Neuron (in vitro differentiated cells): ENCODE results near the gene DVL2.
A peak's percentile ranks its signal among the peaks of the same experiment; 100 is the strongest.

Experiments used
- H2AFZ ChIP-seq: one replicate; pipeline ENCODE4 v1.6.1; 2013; ENCODE audit warnings: low read depth, mild to moderate bottlenecking, inconsistent platforms, low read length, moderate library complexity
- H3K27me3 ChIP-seq: one replicate; pipeline ENCODE4 v1.6.1; 2013; ENCODE audit warnings: low read length; ENCODE audit not compliant: insufficient read depth
- H3K36me3 ChIP-seq: one replicate; pipeline ENCODE4 v1.6.1; 2013; ENCODE audit warnings: low read length; ENCODE audit not compliant: insufficient read depth
- H3K4me1 ChIP-seq: one replicate; pipeline ENCODE4 v1.6.1; 2013; ENCODE audit warnings: low read length; ENCODE audit not compliant: insufficient read depth
- H3K4me3 ChIP-seq: 2 replicates; pipeline ENCODE4 v1.5.1; 2013; ENCODE audit warnings: mild to moderate bottlenecking, low read length, moderate library complexity
- H3K9me3 ChIP-seq: one replicate; pipeline ENCODE4 v1.6.1; 2013; ENCODE audit warnings: low read length

DVL2 gene

DNA sequence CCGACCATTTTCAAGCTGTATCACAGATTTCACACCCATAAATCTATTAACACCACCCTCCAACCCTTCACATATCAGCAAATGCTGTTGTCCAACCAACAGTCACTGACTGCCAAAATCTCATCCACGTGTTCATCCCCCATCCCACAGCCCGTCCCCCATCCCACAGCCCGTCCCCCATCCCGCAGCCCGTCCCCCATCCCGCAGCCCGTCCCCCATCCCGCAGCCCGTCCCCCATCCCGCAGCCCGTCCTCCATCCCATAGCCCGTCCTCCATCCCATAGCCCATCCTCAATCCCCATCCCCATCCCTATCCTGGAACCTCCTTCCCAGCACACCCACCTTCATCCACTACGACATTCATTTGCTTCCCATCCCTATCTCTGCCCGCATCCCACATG, 28.8 kb downstream of the DVL2 start:
- Histone ChIP-seq H2AFZ (no peak overlapping the region), H3K36me3 (peaks cover 28% of the 10 kb centered on the region), H3K9me3 (no peaks in the 10 kb centered on the region), H3K27me3 (no peaks in the 10 kb centered on the region), H3K4me3 (peak overlapping the region; percentile 33), H3K4me1 (peaks cover 38% of the 10 kb centered on the region)

DNA sequence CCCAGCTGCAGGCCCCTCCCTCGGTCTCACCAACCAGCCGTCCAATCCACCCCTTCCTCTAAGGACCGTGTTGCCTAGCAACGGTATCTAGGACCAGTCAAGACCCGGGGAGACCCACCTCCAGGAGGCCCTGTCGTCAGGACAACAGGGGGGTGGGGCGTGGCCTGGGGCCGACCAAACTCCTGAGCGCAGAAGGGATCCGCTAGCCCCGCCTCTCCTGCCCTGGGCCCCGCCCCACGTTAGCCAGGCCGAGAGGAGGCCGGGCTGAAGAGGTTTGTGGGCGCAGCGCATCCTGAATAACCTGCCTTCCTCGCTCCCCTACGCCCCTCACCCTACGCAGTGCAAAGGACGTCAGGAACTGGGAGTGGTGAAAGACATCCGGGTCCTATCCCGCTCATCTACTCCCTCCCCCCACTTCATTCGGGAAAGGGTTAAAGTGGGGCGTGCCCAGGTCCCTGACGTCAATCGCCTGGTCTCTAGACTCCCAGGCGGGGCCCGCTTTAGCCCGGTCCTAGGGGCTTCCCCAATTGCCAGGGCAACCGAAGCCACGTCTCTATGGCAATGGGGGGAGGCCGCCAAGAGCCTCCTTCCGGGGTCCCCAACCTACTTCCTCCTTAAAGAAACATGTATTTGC, 29.4 kb downstream of the DVL2 start:
- Histone ChIP-seq H3K9me3 (no peaks in the 10 kb centered on the region), H3K27me3 (no peaks in the 10 kb centered on the region), H3K36me3 (peaks cover 28% of the 10 kb centered on the region), H3K4me3 (peak overlapping the region; percentile 33), H2AFZ (no peak overlapping the region), H3K4me1 (peaks cover 38% of the 10 kb centered on the region)

DNA sequence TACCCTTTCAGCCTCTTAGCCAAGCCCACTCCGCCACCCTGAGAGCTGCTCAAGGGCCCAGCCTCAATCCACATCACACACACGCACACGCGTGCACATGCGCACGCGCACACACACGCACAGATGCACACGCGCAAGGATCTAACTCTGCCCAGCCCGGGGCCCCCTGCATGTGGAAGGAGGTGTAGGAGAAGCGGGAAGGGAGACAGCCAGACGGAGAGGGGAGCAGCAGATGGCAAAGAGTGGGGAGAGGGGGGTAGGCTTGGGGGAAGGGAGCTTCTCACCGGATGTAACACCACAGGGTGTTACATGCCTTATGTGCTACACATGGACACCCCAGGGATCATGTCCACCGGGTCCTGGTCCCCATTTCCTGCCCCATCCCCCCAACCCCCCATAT, 30.0 kb downstream of the DVL2 start:
- Histone ChIP-seq H3K36me3 (peaks cover 28% of the 10 kb centered on the region), H3K4me3 (peak overlapping the region; percentile 33), H3K9me3 (no peaks in the 10 kb centered on the region), H3K27me3 (no peaks in the 10 kb centered on the region), H2AFZ (no peak overlapping the region), H3K4me1 (peaks cover 38% of the 10 kb centered on the region)

DNA sequence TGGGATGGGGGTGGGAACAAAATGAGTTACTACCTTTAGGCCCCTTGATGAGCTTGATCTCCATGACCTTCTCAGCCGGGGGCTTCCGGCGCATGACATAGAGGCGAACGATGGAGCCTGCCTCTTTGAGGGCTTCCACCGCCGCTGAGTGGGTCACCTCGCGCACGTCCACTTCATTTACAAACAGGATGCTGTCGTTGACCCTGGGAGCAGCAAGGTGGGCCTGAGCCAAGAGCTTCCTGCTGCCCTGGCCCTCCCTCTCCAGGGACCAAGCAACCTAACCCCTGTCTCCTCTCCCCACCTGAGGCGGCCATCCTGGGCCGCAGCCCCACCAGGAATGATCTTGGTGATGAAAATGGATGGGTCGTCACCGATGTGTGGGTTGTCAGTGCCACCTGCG, 30.9 kb downstream of the DVL2 start:
- Histone ChIP-seq H2AFZ (no peak overlapping the region), H3K4me1 (peaks cover 32% of the 10 kb centered on the region), H3K9me3 (no peaks in the 10 kb centered on the region), H3K4me3 (no peak overlapping the region), H3K36me3 (peaks cover 28% of the 10 kb centered on the region), H3K27me3 (no peaks in the 10 kb centered on the region)

DNA sequence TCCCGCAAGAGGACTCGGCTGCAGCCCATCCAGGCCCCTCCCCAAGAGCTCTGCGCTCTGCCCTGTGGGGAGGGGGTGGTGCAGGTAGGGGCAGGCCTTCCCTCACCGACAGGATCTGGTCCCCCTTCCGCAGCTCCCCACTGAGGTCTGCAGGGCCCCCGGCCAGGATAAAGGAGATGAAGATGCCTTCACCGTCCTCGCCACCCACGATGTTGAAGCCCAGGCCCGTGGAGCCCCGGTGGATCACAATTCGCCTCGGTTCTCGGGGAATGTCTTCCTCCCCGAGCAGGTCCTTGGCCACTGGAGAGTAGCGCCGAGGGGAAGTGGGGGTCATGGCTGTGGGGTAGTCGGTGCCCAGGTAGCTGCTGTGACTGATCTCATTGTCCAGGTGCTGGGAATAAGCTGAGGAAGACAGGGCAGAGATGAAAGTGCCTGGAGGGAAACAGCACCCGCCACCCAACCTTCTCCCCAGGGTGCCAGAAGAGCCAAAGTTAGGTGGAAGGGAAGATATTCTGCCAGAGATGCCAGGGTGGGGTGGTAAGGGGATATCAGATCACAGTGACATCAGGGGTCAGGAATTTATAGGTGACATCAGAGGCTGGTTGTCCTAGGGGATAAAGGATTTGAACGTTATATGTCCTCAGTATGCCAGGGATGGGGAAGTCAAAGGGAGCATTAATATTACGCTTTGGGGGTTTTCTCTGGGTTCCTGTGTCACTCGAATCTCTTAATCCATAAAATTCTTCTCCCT, 37.5 kb downstream of the DVL2 start:
- no peak overlapping the region for H2AFZ ChIP-seq
- peaks cover 62% of the 10 kb centered on the region for H3K36me3 ChIP-seq
- no peaks in the 10 kb centered on the region for H3K27me3 ChIP-seq
- H3K4me1 ChIP-seq = no peaks in the 10 kb centered on the region
- H3K4me3 ChIP-seq = no peak overlapping the region
- peaks cover 2% of the 10 kb centered on the region for H3K9me3 ChIP-seq

DNA sequence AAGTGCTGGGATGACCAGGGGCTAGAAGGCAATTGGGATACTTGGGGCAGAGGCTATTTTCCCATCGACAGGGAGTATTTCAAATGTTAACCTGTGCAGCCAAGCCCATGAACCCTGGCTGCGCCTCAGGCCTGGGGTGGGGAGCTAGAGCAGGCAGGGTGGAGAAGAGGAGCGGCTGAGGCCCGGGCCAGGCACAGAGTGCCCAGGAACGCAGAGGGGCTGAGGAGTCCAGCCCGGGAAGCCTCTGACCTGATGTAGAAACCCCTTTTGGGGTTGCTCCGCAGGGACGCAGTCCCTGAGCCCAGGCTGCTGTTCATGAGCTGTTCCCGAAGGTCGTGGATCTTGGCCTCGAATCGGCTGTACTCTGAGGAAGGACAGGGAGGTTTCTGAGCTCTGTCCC, 38.3 kb downstream of the DVL2 start:
- peaks cover 62% of the 10 kb centered on the region for H3K36me3 ChIP-seq
- peaks cover 2% of the 10 kb centered on the region for H3K9me3 ChIP-seq
- no peak overlapping the region for H3K4me3 ChIP-seq
- H3K4me1 ChIP-seq = peaks cover 3% of the 10 kb centered on the region
- H3K27me3 ChIP-seq = no peaks in the 10 kb centered on the region
- no peak overlapping the region for H2AFZ ChIP-seq

DNA sequence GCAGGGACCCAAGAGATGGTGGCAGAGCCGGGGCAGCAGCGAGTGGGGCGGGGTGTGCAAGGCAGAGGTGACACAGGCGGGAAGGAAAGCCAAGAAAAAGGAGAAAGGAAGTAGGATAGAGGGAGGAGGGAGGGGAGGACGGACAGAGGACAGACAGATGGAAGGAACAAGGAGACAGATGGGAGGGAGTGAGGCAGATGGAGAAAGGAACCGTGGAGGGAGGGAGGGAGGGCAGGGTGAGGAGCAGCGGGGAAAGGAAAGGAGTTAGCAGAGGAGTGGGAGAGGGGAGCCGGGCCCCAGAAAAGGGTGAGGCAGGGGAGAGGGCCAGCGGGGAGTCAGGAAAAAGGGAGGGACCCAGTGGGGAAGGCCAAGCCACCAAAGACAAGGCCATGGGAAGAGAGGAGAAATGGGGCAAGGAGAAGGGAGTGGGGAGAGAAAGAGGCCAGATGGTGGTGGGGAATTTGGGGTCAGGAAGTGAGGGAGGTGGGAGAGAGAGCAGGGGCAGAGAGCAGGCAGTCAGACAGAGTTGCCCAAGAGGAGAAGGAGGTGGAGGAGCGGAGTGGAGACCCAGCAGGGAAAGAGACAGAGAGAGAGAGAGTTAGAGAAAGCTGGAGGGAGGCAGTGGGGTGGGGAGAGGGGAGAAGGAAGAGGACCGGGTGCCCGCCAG, 41.9 kb downstream of the DVL2 start:
- Histone ChIP-seq H3K4me3 (no peak overlapping the region), H3K36me3 (peaks cover 66% of the 10 kb centered on the region)

DNA sequence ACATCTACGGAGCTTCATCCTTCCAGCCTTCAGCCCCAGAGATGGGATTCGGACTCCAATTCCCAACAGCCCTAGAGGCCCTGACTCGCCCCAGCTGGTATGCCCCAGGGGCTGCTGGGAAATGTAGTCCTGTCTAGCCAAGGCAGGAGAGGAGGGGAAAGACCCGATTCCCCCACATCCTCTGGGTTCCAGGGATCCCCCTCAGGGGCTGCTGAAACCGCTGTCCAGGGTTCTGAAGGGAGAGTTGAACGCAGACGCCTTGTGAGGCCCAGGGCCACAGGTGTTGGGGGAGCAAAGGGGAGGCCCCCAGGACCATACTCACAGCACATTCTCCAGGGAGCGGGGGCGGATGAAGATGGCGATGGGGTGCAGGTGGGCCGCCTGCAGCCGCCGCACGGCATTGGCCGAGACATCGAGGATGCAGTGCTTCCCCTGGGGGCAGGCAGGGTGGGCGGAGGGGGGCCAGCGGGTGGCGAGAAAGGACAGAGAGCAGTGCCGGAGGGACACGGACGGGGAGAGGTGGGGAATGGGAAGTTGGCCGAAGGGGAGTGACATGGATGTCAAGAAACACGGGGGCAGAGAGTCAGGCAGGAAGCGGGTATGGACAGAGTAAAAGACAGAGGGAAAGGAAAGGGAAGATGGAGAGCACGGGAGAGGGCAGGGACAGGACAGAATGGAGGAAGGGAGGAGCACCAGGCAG, 42.6 kb downstream of the DVL2 start:
- no peak overlapping the region for H2AFZ ChIP-seq
- peaks cover 4% of the 10 kb centered on the region for H3K4me1 ChIP-seq
- peaks cover 59% of the 10 kb centered on the region for H3K36me3 ChIP-seq
- no peaks in the 10 kb centered on the region for H3K27me3 ChIP-seq
- H3K4me3 ChIP-seq = no peak overlapping the region
- peaks cover 2% of the 10 kb centered on the region for H3K9me3 ChIP-seq

More for the DNA sequence above, 41.9 kb downstream of the DVL2 start:
- H2AFZ ChIP-seq = no peak overlapping the region
- peaks cover 4% of the 10 kb centered on the region for H3K4me1 ChIP-seq
- H3K27me3 ChIP-seq = no peaks in the 10 kb centered on the region
- H3K9me3 ChIP-seq = peaks cover 2% of the 10 kb centered on the region

DNA sequence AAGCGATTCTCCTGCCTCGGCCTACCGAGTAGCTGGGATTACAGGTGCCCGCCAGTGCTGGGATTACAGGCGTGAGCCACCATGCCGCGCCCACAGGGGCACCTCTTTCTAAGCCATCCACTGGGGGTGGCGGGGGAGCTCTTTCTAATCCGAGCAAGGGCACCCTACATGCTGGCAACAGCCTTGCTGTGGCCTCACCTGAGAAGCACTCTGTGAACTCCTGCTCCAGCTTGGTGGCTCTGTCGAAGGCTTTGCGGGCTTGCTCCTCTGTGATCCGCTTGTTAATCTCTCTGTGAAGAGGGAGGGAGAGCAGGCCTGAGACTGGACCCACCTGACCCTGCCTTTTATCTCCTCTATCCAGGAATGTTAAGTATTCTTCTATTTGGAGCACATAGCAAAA, 43.2 kb downstream of the DVL2 start:
- peaks cover 53% of the 10 kb centered on the region for H3K36me3 ChIP-seq
- H3K4me3 ChIP-seq = no peak overlapping the region
- peaks cover 2% of the 10 kb centered on the region for H3K9me3 ChIP-seq
- no peaks in the 10 kb centered on the region for H3K27me3 ChIP-seq
- peaks cover 4% of the 10 kb centered on the region for H3K4me1 ChIP-seq
- no peak overlapping the region for H2AFZ ChIP-seq

DNA sequence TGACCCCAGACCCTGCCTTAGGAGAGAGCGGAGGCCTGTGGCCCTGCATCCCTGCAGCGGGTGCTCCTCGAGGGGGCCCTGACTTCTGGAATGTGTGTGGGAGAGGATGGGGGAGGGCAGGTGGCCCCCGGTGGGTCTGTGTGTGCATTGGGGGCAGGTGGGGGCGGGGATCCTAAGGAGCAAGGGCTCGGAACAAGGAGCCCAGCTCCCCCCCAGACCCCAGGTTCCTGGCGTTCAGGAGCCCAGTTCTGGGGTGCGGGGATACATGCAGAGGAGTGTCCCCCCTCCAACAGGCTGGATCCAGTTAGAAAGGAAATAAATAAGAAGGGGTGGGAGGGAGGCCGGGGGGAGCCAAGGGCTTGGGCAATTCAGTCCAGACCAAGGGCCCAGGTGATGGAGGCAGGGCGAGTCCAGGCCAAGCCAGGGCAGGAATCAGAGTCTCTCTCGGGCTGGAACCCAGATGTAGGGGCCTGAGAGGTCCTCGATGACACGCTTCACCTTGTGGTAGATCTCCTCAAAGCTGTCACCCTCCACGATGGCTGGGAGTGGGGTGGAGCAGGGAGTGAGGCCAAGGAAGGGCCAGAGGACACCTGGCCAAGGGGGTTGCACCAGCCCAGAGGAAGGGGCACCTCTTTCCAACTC, 43.9 kb downstream of the DVL2 start:
- Histone ChIP-seq H3K27me3 (no peaks in the 10 kb centered on the region), H3K36me3 (peaks cover 46% of the 10 kb centered on the region), H2AFZ (no peak overlapping the region), H3K4me3 (no peak overlapping the region), H3K4me1 (peaks cover 4% of the 10 kb centered on the region), H3K9me3 (peaks cover 2% of the 10 kb centered on the region)

DNA sequence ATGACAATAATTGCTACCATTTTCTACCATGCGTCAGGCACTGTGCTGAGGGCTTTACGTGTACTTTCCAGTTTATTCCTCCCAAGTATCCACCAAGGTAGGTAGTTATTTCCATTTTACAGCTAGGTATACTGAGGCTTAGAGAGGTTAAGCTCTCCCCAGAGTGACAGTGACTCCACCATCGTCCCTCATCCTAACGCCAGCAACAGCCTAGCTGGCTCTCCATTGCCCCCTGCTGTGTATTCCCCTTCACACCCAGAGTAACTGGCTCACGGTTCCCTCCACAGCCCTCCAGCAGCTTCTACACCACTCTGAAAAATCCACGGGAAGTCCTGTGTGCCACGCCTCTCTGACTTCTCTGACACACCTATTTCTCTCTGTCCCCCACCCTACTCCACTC, 48.1 kb downstream of the DVL2 start:
- Histone ChIP-seq H3K4me1 (peaks cover 4% of the 10 kb centered on the region), H3K27me3 (no peaks in the 10 kb centered on the region), H3K9me3 (no peaks in the 10 kb centered on the region), H3K4me3 (no peak overlapping the region), H2AFZ (no peak overlapping the region), H3K36me3 (peaks cover 13% of the 10 kb centered on the region)

DNA sequence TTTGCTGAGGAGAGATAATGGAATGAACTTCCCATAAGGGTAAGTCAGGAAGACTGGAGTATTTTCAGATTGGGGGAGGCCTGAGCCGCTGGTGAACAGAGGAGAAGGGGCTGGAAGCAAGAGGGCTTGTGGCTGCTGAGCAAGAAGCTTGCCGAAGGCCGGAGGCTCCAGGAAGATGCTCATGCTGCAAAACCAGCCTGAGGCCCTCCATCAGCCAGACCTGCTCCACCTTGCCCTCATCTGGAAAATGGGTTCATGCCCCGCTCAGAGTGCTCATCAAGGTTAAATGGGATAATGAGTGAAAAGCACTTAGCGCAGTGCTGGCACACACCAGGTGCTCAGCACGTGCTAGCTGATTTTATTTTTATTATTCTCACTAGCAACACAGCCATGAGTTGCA, 49.7 kb downstream of the DVL2 start:
- Histone ChIP-seq H3K4me3 (no peak overlapping the region), H3K9me3 (no peaks in the 10 kb centered on the region), H3K27me3 (no peaks in the 10 kb centered on the region), H3K4me1 (no peaks in the 10 kb centered on the region), H3K36me3 (peaks cover 3% of the 10 kb centered on the region), H2AFZ (no peak overlapping the region)
